Cardiac muscle cell (in vitro differentiated cells and primary cell): ENCODE measurements around the gene RER1. TPM values are rescaled to one million over a fixed set of nuclear protein-coding genes. Genes with fewer than 3 reads are reported as not detected.

Experiments used
- DNase-seq, 2 donors: peaks; one replicate each; pipeline versions ENCODE4 v3.0.0 to v3.0.0-alpha.2; 2010 to 2017; ENCODE audit warnings: low read depth in 1 of 2, low spot score in 1 of 2
- H3K27ac ChIP-seq: fragments of 200-600 bp; sonication (generic); 2 replicates; pipeline ENCODE4 v1.5.1; 2016
- H3K27me3 ChIP-seq: fragments of 200-600 bp; sonication (generic); 2 replicates; pipeline ENCODE4 v1.6.0; 2016; ENCODE audit warnings: control low read depth
- H3K36me3 ChIP-seq: fragments of 200-600 bp; sonication (generic); 2 replicates; pipeline ENCODE4 v1.5.1; 2016; ENCODE audit warnings: control low read depth
- H3K4me1 ChIP-seq: fragments of 200-600 bp; sonication (generic); 2 replicates; pipeline ENCODE4 v1.8.1; 2017; ENCODE audit warnings: low read depth, mild to moderate bottlenecking, mixed run types
- H3K4me3 ChIP-seq: fragments of 200-600 bp; sonication (generic); 2 replicates; pipeline ENCODE4 v1.5.1; 2016; ENCODE audit warnings: mild to moderate bottlenecking
- H3K9me3 ChIP-seq: fragments of 200-600 bp; sonication (generic); 2 replicates; pipeline ENCODE4 v1.5.1; 2017; ENCODE audit warnings: low read depth, mild to moderate bottlenecking, control low read depth
- CTCF ChIP-seq: IDR thresholded peaks from 2 replicates; pipeline ENCODE4 v1.5.1; 2012; ENCODE audit warnings: low read depth, mild to moderate bottlenecking, low read length
- polyA plus RNA-seq: library from polyadenylated mRNA; unstranded; fragments of >200 nt; fragmentation: Nextera tagmentation; extraction: Ambion mirVana; gene quantifications from 2 replicates; pipeline ENCODE4 v1.2.1, GENCODE V29; 2016
- total RNA-seq: library from RNA; depleted of rRNA; stranded (reverse); fragments of >200 nt; gene quantifications from 2 replicates; pipeline ENCODE4 v1.2.3, GENCODE V29; 2016

Gene RER1
- total and polyA plus RNA-seq, 2 experiments from 2014 or later: 46.5 to 112 TPM

- Histone ChIP-seq H3K36me3 (no peaks in the 10 kb centered on the region), H3K27me3 (no peaks in the 10 kb centered on the region), H3K4me1 (peaks cover 11% of the 10 kb centered on the region), H3K27ac (no peak overlapping the region), H3K4me3 (peak overlapping the region; percentile 85), H3K9me3 (no peaks in the 10 kb centered on the region)
- TF ChIP-seq CTCF: no peak
- DNase-seq: peak in 1 of 2 donors; percentile 60
These were observed 21.3 kb downstream of the RER1 start for GRCh38 chr1:2412773-2413494.

DNA sequence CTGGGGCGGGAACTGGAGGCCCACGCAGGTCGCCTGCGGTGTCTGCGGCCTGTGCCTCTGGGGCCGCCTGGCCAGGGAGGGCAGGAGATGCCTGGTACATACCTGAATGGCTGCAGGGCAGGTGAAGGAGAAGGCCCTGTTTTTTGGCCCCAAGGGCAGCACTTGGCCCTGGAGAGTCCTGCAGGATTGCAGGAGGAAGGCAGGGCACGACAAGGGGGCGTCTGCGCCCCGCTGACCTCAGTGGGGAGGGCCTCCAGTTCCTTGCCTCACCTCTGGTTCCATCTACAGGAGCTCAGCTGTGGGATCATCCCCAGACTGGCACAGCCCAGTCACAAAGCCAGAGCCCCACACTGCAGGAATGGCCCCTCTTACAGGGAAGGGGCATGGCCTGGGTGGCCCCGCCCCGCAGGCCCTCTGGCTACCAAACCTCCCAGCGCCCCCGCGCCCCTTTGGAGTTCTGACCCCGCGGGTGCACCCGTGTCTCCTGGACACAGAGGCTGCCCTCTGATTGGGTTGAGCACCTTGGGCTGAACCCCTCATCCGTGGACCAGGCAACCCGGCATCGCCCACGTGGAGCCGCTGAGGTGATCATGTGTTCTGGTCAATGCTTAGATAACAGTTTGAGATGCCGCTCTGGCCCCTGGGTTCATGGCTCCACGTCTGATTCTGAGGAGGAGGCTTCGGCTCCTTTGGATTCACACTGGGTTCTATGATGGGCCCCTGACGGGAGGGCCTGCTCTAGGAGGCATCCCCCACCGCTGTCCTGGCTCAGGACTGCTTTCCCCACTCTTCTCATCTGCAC is 22.1 kb downstream of the RER1 start:
- Histone ChIP-seq H3K9me3 (no peaks in the 10 kb centered on the region), H3K4me1 (peaks cover 11% of the 10 kb centered on the region), H3K4me3 (peak overlapping the region; percentile 85), H3K27me3 (no peaks in the 10 kb centered on the region), H3K27ac (no peak overlapping the region), H3K36me3 (no peaks in the 10 kb centered on the region)
- no peak for TF ChIP-seq CTCF
- no peak for DNase-seq

DNA sequence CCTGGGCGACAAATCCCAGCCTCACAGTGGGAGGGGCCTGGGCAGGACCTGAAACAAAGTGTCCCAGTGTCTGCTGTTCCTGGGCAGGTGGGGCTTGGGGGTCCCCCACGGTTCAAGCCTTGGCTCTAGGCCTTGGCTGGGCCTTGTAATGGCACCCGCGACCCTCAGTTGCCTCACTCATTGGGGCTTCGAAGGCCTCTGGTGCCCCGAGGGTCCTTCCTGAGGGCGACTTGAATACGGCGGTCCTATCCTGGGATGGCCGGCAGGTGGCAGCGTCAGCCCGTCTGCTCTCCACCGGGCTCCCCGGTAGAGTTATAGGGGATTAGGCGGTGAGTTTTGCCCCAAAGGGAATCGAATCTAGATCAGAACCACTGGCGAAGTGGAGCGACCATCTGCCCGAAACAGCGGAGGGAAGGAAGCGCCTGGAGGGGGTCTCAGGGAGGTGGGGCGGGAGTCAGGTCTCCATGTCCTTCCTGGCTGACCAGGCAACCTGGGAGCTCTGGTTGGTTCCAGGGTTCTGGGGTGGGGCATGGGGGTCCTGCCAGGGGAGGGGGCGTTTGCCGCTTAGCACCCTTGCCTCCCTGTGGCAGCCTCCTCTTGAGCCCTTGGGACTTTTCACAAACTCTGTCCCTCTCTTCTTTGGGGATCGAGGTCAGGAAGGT is 22.8 kb downstream of the RER1 start:
- no peak overlapping the region for H3K4me3 ChIP-seq
- no peak overlapping the region for H3K27ac ChIP-seq
- peak; percentile 86 for TF ChIP-seq CTCF
- no peaks in the 10 kb centered on the region for H3K36me3 ChIP-seq
- H3K27me3 ChIP-seq: no peaks in the 10 kb centered on the region
- DNase-seq: peak; percentile 68 to 73
- H3K9me3 ChIP-seq: no peaks in the 10 kb centered on the region
- peaks cover 11% of the 10 kb centered on the region for H3K4me1 ChIP-seq

DNA sequence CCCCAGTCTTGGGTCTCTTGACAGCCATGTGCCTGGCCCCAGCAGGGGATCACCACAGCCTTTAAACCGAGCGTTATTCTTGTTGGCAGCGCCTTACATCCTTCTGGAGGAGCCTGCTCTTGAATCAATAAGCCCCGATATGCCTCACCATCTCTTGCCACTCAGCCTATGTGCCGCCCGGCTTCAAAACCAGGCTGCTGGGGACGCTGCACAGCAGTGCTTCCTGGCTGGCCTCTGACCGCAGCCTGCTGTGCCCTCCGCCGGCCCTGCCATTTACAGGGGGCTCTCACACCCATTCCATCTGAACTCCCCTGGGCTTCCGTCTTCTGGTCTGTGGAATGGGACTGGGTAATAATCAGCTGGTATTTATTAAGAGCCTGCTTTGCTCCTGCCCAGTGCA is 23.7 kb downstream of the RER1 start:
- H3K9me3 ChIP-seq: no peaks in the 10 kb centered on the region
- no peaks in the 10 kb centered on the region for H3K36me3 ChIP-seq
- no peak for DNase-seq
- no peak overlapping the region for H3K27ac ChIP-seq
- peaks cover 11% of the 10 kb centered on the region for H3K4me1 ChIP-seq
- H3K4me3 ChIP-seq: no peak overlapping the region
- TF ChIP-seq CTCF: no peak
- H3K27me3 ChIP-seq: no peaks in the 10 kb centered on the region

DNA sequence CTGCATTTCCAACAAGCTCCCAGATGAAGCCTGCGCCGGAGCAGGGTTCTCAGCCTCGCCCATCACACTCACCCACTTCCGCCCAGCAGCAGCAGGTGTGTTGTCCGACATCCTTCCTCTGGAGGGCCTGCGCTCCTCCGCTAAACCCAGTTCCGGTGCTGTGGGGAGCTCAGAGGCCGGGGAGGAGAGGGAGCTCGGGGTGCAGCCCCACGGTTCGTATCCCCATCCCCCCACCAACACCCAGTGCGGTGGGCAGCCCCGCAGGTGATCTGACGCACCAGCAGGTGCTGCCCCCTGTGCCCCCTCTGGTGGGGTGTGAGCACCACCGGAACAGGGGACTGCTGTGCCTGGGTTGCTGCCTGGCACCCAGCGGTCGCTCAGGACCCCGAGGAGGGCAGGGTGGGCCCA is 24.2 kb downstream of the RER1 start:
- Histone ChIP-seq H3K27ac (no peak overlapping the region), H3K9me3 (no peaks in the 10 kb centered on the region), H3K27me3 (no peaks in the 10 kb centered on the region), H3K36me3 (no peaks in the 10 kb centered on the region), H3K4me3 (no peak overlapping the region), H3K4me1 (peaks cover 11% of the 10 kb centered on the region)
- DNase-seq: no peak
- TF ChIP-seq CTCF: no peak
